ENCODE results near the gene GPR63. TPM values are rescaled to one million over a fixed set of nuclear protein-coding genes. Genes with fewer than 3 reads are reported as not detected.

The GPR63 gene
- total and polyA plus RNA-seq, 12 donors: 0.37 to 4.4 (median 1.2) TPM

- H3K9me3 ChIP-seq (replicated peaks in 1 of 3): no peaks in the 10 kb centered on the region
- no peaks in the 10 kb centered on the region for H3K4me1 ChIP-seq (replicated peaks in 1 of 2)
- no peak overlapping the region for H3K27ac ChIP-seq
- TF ChIP-seq POLR2A (IDR thresholded peaks at IDR 0.05) (no peak), CTCF (IDR thresholded peaks at IDR 0.05) (no peak)
- intact Hi-C loops (cut with DNase I): no loop called here
- no peak overlapping the region for H3K4me3 ChIP-seq
- H3K36me3 ChIP-seq (replicated peaks in 1 of 2): no peaks in the 10 kb centered on the region
- DNase-seq: no peak
- H3K27me3 ChIP-seq: no peaks in the 10 kb centered on the region
- 26 to 46% (median 33%) methylated on average over 3 of the region's 3 CpGs for WGBS, 4 donors
These were observed 52.6 kb downstream of the GPR63 start for GRCh38 chr6:96784650-96785049.

GRCh38 chr6:96783307-96783706, 54.0 kb downstream of the GPR63 start:
- Histone ChIP-seq H3K4me1 (replicated peaks in 1 of 2) (no peaks in the 10 kb centered on the region), H3K27ac (no peak overlapping the region), H3K4me3 (no peak overlapping the region), H3K36me3 (replicated peaks in 1 of 2) (no peaks in the 10 kb centered on the region), H3K27me3 (no peaks in the 10 kb centered on the region), H3K9me3 (replicated peaks in 1 of 3) (no peaks in the 10 kb centered on the region)
- 92 to 100% (median 95%) methylated on average over 2 of the region's 2 CpGs for WGBS, 4 donors
- TF ChIP-seq CTCF (IDR thresholded peaks at IDR 0.05): no peak
- TF ChIP-seq POLR2A (IDR thresholded peaks at IDR 0.05): no peak
- intact Hi-C loops (cut with DNase I): no loop called here
- no peak for DNase-seq

GRCh38 chr6:96781557-96781956, 55.7 kb downstream of the GPR63 start:
- 55 to 73% (median 60%) methylated on average over 1 of the region's 1 CpG for WGBS, 4 donors
- TF ChIP-seq CTCF (IDR thresholded peaks at IDR 0.05) (no peak), POLR2A (IDR thresholded peaks at IDR 0.05) (no peak)
- no peaks in the 10 kb centered on the region for H3K4me1 ChIP-seq (replicated peaks in 1 of 2)
- intact Hi-C loops (cut with DNase I): no loop called here
- no peak overlapping the region for H3K4me3 ChIP-seq
- H3K9me3 ChIP-seq (replicated peaks in 1 of 3): no peaks in the 10 kb centered on the region
- no peaks in the 10 kb centered on the region for H3K36me3 ChIP-seq (replicated peaks in 1 of 2)
- no peak overlapping the region for H3K27ac ChIP-seq
- H3K27me3 ChIP-seq: no peaks in the 10 kb centered on the region
- DNase-seq: no peak

- TF ChIP-seq POLR2A (IDR thresholded peaks at IDR 0.05) (no peak), CTCF (IDR thresholded peaks at IDR 0.05) (no peak)
- no peaks in the 10 kb centered on the region for H3K36me3 ChIP-seq (replicated peaks in 1 of 2)
- H3K4me3 ChIP-seq: no peak overlapping the region
- H3K9me3 ChIP-seq (replicated peaks in 1 of 3): no peaks in the 10 kb centered on the region
- no peaks in the 10 kb centered on the region for H3K27me3 ChIP-seq
- H3K27ac ChIP-seq: no peak overlapping the region
- WGBS, 4 donors: 64 to 82% (median 73%) methylated on average over 4 of the region's 4 CpGs
- no peaks in the 10 kb centered on the region for H3K4me1 ChIP-seq (replicated peaks in 1 of 2)
- intact Hi-C loops (cut with DNase I): no loop called here
- DNase-seq: no peak
These were observed 60.2 kb downstream of the GPR63 start for GRCh38 chr6:96777113-96777512.
